ENCODE results near the gene SLC22A16. TPM values are rescaled to one million over a fixed set of nuclear protein-coding genes. Genes with fewer than 3 reads are reported as not detected.

The SLC22A16 gene
- total and polyA plus RNA-seq, 2 of the 8 experiments (the other 6 are each of a cell fraction or from before 2014, with no cell fraction given), result not detected

DNA sequence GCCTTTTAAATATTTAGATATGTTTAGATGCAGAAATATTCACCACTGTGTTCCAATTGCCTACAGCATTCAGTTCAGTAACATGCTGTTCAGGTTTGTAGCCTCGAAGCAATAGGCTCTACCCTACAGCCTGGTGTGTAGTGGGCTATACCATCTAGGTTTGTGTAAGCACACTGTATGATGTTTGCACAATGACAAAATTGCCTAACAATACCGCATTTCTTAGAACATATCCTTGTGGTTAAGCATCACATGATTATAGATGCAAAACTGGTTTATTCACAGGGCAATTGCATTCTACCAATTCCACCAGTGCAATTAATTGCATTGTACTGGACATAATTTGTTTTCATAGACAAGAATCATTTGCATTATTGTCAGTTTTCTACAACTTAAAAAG, 7.9 kb upstream of the SLC22A16 start:
- POLR2A ChIA-PET (ENCODE audit: partially characterized antibody), result no interaction called here
- no peak for TF ChIP-seq NANOG (IDR thresholded peaks at IDR 0.05; ENCODE audit: insufficient read depth, low read depth, low read length, poor library complexity, severe bottlenecking)
- TF ChIP-seq ASH2L (IDR thresholded peaks at IDR 0.05; ENCODE audit: low read length), result no peak
- no peak for TF ChIP-seq BACH1 (IDR thresholded peaks at IDR 0.05; ENCODE audit: low read length)
- TF ChIP-seq, protein P1, sequence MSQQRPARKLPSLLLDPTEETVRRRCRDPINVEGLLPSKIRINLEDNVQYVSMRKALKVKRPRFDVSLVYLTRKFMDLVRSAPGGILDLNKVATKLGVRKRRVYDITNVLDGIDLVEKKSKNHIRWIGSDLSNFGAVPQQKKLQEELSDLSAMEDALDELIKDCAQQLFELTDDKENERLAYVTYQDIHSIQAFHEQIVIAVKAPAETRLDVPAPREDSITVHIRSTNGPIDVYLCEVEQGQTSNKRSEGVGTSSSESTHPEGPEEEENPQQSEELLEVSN (IDR thresholded peaks at IDR 0.05), result no peak

More for the DNA sequence above, 7.9 kb upstream of the SLC22A16 start:
- no peak for DNase-seq (ENCODE audit: low read depth in 1 of 2, low spot score in 2 of 2)
- H4K8ac ChIP-seq (ENCODE audit: extremely low read depth, insufficient read depth, low read length), result no peak overlapping the region
- CTCF ChIA-PET (ENCODE audit: partially characterized antibody), result interaction anchor here (0.6 to 1.6 kb wide), 7 partner anchors 34 to 769 kb away, joined by 3 to 5 read pairs (median 3); no protein-coding TSS in a partner anchor
- H3K79me2 ChIP-seq (ENCODE audit: control insufficient read depth in 1 of 2, insufficient read depth in 2 of 2, low read length in 2 of 2), result no peaks in the 10 kb centered on the region
- H3K9me3 ChIP-seq (ENCODE audit: insufficient read depth in 2 of 2, low read depth in 1 of 2, low read length in 1 of 2), result no peaks in the 10 kb centered on the region
- no peak overlapping the region for H2BK12ac ChIP-seq (ENCODE audit: low read depth, low read length)
- no peak overlapping the region for H3K4me2 ChIP-seq (ENCODE audit: insufficient read depth in 1 of 2, low read depth in 2 of 2, low read length in 2 of 2)
- H3K9ac ChIP-seq (replicated peaks in 1 of 4; ENCODE audit: extremely low read depth in 1 of 4, low read depth in 3 of 4, low read length in 3 of 4), result 0 out of 7 replicates have a peak overlapping the region, but pooled peaks of 1 of the 4 experiments have one; percentile 30
- FAIRE-seq, result no peak
- peaks cover 2% of the 10 kb centered on the region; the same call in 1 of the 2 replicates for H3K23me2 ChIP-seq (ENCODE audit: low read depth, low read length)
- no peaks in the 10 kb centered on the region; a peak in 1 of 7 replicates for H3K4me1 ChIP-seq (replicated peaks in 1 of 4; ENCODE audit: control insufficient read depth in 3 of 4, insufficient read depth in 4 of 4, low read length in 3 of 4)
- no peak overlapping the region for H3K4me3 ChIP-seq (ENCODE audit: extremely low read depth in 1 of 4, insufficient read depth in 2 of 4, low read depth in 3 of 4, low read length in 4 of 4)
- no peak overlapping the region for H2BK15ac ChIP-seq (ENCODE audit: low read length)
- no peak overlapping the region for H2AK5ac ChIP-seq (ENCODE audit: low read depth, low read length)
- H4K91ac ChIP-seq (replicated peaks; ENCODE audit: insufficient read length, low read length), result no peak overlapping the region
- no peak overlapping the region for H2AFZ ChIP-seq (ENCODE audit: low read length)
- no peaks in the 10 kb centered on the region for H3K36me3 ChIP-seq (ENCODE audit: control insufficient read depth in 2 of 4, insufficient read depth in 4 of 4, low read length in 3 of 4)
- H4K5ac ChIP-seq (ENCODE audit: insufficient read length, low read depth, low read length), result no peak overlapping the region
- H3K4ac ChIP-seq (replicated peaks; ENCODE audit: insufficient read length, low read depth, low read length), result no peak overlapping the region
- H4K20me1 ChIP-seq (replicated peaks in 1 of 2; ENCODE audit: control insufficient read depth in 1 of 2, insufficient read depth in 2 of 2, low read length in 2 of 2), result no peaks in the 10 kb centered on the region
- H3K27me3 ChIP-seq (replicated peaks in 1 of 4; ENCODE audit: control insufficient read depth in 3 of 4, extremely low read depth in 1 of 4, insufficient read depth in 3 of 4, low read length in 3 of 4), result no peaks in the 10 kb centered on the region
- no peak overlapping the region for H2BK120ac ChIP-seq (replicated peaks; ENCODE audit: low read depth, low read length)
- H2BK5ac ChIP-seq (ENCODE audit: low read depth, low read length), result no peak overlapping the region
- H3K27ac ChIP-seq (ENCODE audit: low read depth, low read length), result no peak overlapping the region
- H3K56ac ChIP-seq (replicated peaks; ENCODE audit: insufficient read length, low read depth, low read length), result no peak overlapping the region
- H2BK20ac ChIP-seq (ENCODE audit: low read length), result no peak overlapping the region
- H3K79me1 ChIP-seq (ENCODE audit: low read depth, low read length), result no peaks in the 10 kb centered on the region
- H3K18ac ChIP-seq (ENCODE audit: extremely low read depth, low read length), result no peak overlapping the region
- no peak overlapping the region for H3K14ac ChIP-seq (ENCODE audit: insufficient read length)
- no peak overlapping the region for H3K23ac ChIP-seq (ENCODE audit: insufficient read length)
- WGBS, 2 experiments (ENCODE audit: extremely low coverage in 1 of 2, insufficient coverage in 1 of 2, insufficient read length in 1 of 2, insufficient replicate concordance in 2 of 2, low coverage in 1 of 2, low lambda C conversion rate in 2 of 2, missing lambda C conversion rate in 1 of 2), result 92% methylated on average over 2 of the region's 2 CpGs; no CpG with 5 or more reads in 1 of the 2 experiments
